ENCODE data around the gene DNAJC1.

- TF ChIP-seq, protein P1, sequence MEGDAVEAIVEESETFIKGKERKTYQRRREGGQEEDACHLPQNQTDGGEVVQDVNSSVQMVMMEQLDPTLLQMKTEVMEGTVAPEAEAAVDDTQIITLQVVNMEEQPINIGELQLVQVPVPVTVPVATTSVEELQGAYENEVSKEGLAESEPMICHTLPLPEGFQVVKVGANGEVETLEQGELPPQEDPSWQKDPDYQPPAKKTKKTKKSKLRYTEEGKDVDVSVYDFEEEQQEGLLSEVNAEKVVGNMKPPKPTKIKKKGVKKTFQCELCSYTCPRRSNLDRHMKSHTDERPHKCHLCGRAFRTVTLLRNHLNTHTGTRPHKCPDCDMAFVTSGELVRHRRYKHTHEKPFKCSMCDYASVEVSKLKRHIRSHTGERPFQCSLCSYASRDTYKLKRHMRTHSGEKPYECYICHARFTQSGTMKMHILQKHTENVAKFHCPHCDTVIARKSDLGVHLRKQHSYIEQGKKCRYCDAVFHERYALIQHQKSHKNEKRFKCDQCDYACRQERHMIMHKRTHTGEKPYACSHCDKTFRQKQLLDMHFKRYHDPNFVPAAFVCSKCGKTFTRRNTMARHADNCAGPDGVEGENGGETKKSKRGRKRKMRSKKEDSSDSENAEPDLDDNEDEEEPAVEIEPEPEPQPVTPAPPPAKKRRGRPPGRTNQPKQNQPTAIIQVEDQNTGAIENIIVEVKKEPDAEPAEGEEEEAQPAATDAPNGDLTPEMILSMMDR (IDR thresholded peaks at IDR 0.05), result no peak
- no peak for TF ChIP-seq ZFX (IDR thresholded peaks at IDR 0.05; ENCODE audit: borderline replicate concordance)
Observed at GRCh38 chr10:21747809-21748208, 255.7 kb downstream of the DNAJC1 start.

All from 22Rv1 (cell line).